GM21723 (cell line): ENCODE results near the gene MINDY4.
"Not testable (repeated sequence)": the region's sequence is repeated elsewhere in the genome, so short reads cannot be mapped to it uniquely, and the experiment has no call there.

Source experiments
- ATAC-seq: cut with Tn5 transposase; IDR thresholded peaks from one replicate; pipeline ENCODE4 v1.9.1; 2021; ENCODE audit warnings: mild to moderate bottlenecking, moderate library complexity; ENCODE audit not compliant: unreplicated experiment

The MINDY4 gene

GRCh38 chr7:30831227-30831626, 60.0 kb downstream of the MINDY4 start:
- ATAC-seq = no peak

- no peak for ATAC-seq
Measured at GRCh38 chr7:30831936-30832335, 60.7 kb downstream of the MINDY4 start.

DNA sequence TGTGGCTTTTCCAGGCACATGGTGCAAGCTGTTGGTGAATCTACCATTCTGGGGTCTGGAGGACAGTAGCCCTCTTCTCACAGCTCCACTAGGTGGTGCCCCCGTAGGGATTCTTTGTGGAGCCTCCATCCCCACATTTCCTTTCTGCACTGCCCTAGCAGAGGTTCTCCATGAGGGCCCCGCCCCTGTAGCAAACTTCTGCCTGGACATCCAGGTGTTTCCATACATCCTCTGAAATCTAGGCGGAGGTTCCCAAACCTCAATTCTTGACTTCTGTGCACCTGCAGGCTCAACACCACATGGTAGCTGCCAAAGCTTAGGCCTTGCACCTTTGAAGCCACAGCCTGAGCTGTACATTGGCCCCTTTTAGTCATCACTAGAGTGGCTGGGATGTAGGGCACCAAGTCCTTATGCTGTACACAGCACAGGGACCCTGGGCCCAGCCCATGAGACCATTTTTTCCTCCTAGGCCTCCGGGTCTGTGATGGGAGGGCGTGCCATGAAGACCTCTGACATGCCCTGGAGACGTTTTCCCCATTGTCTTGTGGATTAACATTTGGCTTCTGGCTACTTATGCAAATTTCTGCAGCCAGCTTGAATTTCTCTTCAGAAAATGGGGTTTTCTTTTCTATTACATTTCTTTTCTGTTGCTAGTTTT, 62.9 kb downstream of the MINDY4 start:
- not testable (repeated sequence) for ATAC-seq

- ATAC-seq = no peak
Measured at GRCh38 chr7:30835396-30835915, 64.2 kb downstream of the MINDY4 start.

DNA sequence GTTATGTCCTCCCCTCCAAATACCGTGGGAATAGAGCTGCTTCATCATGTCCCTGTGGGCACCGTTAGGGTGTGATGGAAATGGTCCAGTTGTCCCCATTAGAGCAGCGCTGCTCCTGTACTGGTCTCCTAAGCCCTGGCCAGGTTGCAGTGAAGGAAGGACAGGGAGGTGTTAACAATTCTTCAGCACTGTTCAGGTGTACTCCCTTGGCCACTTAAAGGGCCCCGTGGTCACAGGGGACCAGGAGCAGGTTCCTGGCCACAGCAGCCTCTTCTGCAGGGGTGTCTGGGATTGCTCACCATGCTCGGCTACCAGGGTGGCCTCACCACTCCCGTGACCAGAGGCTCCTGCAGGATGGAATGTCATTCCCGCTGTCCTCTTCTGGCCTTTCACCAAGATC, 65.8 kb downstream of the MINDY4 start:
- no peak for ATAC-seq

GRCh38 chr7:30837581-30837980, 66.4 kb downstream of the MINDY4 start:
- ATAC-seq = no peak

- no peak for ATAC-seq
Measured at GRCh38 chr7:30838008-30838407, 66.8 kb downstream of the MINDY4 start.

DNA sequence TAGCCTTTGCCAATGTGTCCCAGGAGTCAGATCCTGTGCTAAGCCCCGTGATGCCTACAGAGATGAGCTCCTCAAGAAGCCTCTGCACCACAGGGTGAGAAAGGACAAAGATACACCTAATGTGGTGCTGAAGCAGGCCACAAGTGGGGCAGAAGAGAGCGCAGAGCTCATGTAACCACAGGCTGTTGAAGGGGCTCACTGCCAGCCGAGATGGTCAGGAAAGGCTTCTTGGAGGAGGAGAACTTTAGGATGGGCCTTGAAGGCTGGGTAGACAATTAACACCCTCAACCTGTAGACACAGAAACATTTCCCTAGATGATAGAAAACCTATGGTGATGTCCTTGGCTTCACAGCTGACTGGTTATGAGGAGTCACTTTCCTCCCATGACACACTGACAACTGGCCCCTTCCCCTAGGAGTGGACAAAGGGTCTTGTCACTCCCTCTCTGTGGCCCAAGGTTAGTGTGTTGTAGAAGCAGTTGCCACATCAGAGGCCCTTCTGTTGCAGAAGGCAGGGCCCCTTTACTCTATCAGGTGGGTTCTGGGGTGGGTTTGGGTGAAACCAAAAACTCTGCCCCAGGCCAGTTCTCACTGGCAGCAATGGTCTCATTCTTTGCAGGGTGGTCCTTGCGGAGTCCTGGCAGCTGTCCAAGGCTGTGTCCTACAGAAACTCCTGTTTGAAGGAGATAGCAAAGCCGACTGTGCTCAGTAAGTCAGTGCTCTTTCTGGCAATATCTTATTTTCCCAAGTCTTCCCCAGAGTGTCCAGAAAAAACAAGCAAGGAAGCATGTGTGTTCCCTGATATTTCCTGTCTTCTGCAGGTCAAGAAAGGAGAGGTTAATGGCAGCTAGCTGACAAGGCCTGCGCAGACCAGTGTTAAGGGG, 69.2 kb downstream of the MINDY4 start:
- no peak for ATAC-seq

- no peak for ATAC-seq
Measured at GRCh38 chr7:30841025-30841735, 70.0 kb downstream of the MINDY4 start.

GRCh38 chr7:30841801-30842541, 70.8 kb downstream of the MINDY4 start:
- no peak for ATAC-seq

GRCh38 chr7:30842542-30843451, 71.6 kb downstream of the MINDY4 start:
- ATAC-seq = no peak

GRCh38 chr7:30843741-30844482, 72.7 kb downstream of the MINDY4 start:
- no peak for ATAC-seq

GRCh38 chr7:30844483-30844874, 73.3 kb downstream of the MINDY4 start:
- no peak for ATAC-seq

- no peak for ATAC-seq
Measured at GRCh38 chr7:30844916-30845315, 73.7 kb downstream of the MINDY4 start.

GRCh38 chr7:30845426-30846135, 74.4 kb downstream of the MINDY4 start:
- no peak for ATAC-seq

DNA sequence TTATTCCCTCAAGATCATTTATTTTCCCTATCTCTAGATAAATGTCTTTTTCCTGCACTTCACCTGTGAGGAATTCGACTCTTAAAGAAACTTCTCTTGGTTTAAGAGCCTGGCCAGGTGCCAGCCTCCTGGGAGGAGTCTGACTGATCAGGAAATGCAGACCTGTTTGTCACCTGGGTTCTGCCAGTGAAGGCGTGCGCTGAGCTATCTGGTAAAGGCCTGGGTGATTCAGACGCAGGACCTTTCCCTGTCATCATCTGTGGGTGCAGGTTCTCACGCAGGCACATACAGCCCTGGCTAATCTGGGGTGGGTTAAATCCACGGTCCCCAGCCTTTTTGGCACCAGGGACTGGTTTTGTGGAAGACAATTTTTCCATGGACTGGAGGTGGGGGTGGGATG, 75.2 kb downstream of the MINDY4 start:
- ATAC-seq = no peak

- no peak for ATAC-seq
Measured at GRCh38 chr7:30848121-30848855, 77.1 kb downstream of the MINDY4 start.

- no peak for ATAC-seq
Measured at GRCh38 chr7:30849565-30849964, 78.3 kb downstream of the MINDY4 start.
